DMS53 (cell line): ENCODE results near the gene CHST15.

ENCODE experiments used
- DNase-seq: peaks from one replicate; lab custom pipeline; 2025; lab: John Stamatoyannopoulos, UW

CHST15 gene

GRCh38 chr10:124082555-124082954 is 10.8 kb downstream of the CHST15 start:
- DNase-seq: no peak

DNA sequence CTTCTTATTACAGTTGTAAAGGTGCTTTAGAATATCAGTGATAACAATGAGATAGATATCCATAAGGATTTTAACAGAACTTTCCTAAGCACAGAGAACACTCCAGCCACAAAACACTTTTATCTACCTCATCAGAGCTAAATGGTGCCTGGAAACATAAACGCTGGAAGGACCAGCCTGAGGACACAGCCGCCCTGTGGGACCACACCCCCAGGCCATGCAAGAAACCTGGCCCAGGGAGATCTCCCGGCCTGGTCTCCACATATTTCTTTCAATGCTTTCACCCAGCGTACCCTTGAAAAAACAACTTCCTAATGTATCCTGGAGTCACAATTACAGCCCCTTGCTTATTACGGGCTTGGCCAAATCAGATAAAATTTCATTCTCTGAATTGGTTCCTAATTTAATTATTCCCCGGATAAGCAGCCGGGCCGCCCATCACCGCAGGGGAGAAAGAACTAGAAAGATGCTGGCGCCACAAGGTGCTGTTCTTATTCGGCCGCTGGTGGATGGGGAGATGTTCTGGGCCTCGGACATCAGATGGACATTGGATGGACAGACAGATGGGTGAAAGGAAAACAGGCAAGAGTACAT is 11.8 kb downstream of the CHST15 start:
- no peak for DNase-seq

DNA sequence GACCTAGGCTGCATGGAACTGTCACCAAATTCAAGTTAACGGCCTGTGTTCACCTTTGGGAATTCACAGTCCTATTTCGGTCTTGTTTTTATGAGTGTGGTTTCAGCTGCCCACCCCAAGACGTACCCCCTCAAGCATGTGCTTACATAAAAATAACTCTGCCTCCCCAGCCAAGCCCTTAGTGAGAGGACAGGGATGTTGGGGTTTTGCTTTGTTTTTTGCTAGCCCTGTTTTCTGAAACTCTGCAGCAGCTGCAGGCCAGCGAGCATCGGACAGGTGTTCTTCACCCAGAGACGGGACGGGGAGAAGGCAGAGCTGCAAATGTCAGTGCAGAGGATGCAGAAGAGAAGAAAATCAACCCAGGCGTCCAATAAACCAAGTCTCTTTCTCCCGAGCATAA is 13.5 kb downstream of the CHST15 start:
- no peak for DNase-seq

- no peak for DNase-seq
Observed at GRCh38 chr10:124078714-124079113, 14.7 kb downstream of the CHST15 start.

GRCh38 chr10:124078028-124078427 is 15.4 kb downstream of the CHST15 start:
- DNase-seq: no peak

GRCh38 chr10:124077208-124077993 is 16.0 kb downstream of the CHST15 start:
- no peak for DNase-seq

DNA sequence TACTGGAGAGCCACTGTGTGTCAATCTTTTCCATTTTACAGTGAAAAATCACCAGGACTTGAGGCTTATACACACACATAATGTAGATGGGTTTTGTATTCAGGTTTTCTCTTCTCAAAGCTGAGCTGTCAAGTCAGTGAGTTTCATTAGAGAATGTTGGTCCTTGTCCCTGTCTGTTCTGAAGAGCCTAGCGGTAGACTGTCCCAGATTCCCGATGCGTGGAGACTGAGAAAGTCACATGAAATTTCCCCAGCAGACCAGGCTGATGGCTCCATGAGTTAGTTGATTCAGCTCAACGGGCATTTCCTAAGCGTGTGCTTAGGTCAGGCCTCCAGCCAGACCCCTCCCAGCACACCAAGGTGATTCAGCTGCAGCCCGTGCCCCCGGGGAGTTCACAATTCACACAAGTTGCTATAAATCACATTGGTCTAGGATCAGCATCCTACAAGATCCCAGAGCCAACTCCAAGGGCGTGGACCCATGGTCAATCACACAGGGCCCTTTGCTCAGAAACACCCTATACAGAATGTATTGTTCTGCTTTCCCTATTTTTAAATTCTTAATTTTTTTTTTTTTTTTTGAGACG is 17.2 kb downstream of the CHST15 start:
- no peak for DNase-seq

- DNase-seq: no peak
Observed at GRCh38 chr10:124075231-124075955, 18.0 kb downstream of the CHST15 start.

DNA sequence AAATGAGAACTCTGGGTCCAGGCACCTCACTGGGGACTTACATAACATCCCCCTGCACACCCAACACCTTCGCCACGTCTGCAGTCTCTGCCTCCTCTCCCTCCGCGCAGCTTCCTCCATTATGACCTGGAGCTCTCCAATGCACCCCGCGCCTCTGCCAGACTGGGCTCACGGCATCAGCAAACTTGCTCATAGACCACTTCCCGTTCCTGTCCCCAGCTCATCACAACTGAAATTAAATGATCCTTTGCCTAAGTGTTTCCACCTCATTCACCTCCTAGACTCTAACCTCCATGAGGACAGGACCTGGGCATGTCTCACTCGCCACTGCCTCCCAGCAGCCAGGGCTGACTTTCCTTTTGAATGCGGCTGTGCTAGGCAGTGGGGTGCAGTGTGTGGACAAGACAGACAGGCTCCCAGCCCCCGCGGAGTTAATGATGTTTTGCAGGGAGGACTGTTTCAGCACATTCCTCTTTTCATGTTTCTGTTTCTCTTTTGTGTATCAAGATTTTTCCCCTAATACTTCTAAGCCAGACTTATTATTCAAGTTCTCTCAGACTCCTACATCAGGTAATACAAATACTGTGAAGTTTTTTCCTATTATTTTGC is 18.8 kb downstream of the CHST15 start:
- DNase-seq: no peak

GRCh38 chr10:124073978-124074377 is 19.4 kb downstream of the CHST15 start:
- no peak for DNase-seq

GRCh38 chr10:124072541-124072940 is 20.9 kb downstream of the CHST15 start:
- DNase-seq: no peak

DNA sequence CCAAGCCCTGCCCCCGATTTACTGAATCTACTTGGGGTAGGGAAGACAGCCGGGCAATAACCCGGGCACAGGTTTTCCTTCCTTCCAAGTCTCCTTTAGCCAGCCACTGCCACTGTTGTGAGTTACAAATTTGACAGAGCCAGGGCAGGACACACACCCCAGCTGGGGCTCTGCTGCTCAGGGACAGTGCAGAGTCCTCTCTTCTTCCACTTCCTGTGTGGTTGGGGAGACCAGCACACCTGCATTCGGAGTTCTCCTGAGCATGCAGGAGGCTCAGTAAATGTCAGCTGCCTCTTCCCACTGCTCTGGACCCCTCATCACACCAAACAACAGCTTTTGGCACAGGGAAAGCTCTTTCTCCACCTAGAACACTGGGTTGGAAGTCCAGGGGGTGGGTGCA is 21.3 kb downstream of the CHST15 start:
- DNase-seq: no peak

GRCh38 chr10:124071141-124071540 is 22.3 kb downstream of the CHST15 start:
- DNase-seq: no peak

DNA sequence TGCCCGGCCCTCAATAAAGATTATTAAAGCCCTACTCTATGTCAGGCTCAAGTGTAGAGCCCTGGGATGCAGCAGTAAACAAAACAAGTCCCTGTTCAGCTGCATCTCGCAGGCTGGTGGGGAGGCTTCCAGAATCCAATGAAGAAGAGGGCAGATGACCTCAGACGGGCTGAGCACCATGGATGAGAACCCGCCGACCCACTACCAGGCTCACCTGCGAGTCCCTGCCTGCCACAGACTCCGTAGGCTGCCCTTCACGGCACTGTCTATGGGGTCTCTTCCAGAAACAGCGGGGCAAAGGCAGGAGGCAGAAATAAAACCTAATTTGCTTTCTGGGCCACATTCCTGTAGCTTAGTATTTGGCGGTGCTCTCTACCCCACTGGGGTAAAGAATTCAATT is 22.7 kb downstream of the CHST15 start:
- no peak for DNase-seq

DNA sequence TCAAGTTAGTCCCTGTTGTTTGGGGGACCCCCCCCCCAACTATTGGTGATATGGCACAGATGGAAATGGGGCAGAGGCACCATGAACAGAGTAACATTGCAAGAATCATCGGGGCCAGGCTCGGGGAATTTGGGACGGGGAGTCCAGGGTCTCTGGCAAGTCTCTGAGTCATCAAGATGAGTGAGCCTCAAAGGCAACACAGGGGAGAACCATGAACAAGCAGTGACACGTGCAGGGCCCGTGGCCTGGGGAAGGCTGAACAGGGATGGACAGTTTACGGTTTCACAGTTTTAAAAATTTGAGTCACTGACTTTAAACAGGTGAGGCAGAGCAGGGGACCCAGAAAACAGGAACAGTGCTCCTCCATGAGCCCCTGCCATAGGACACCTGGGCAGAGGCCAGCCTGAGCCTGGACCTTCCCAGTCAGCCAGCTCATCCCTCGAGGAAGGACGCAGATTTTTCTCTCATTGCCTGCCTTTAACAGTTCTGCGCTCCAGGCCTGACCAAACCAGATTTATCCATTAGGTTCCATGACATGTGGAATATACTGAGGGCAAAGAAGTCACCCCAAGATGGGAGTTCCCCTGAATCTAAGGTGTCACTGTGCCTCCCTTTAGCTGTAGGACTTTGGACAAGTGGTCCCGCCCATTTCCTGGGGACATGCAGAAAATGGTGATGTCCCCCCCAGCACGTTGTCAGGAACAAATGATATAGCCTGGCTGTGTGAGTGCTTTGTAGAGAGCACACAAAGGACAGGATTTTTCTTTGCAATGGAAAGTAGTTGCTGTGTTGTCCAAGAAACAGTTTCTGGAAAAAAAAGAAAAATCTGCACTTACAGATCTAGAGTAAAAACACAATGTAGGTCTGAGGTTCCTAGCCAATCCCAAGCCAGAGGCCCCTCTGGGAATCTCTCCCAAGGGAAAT is 23.8 kb downstream of the CHST15 start:
- no peak for DNase-seq

DNA sequence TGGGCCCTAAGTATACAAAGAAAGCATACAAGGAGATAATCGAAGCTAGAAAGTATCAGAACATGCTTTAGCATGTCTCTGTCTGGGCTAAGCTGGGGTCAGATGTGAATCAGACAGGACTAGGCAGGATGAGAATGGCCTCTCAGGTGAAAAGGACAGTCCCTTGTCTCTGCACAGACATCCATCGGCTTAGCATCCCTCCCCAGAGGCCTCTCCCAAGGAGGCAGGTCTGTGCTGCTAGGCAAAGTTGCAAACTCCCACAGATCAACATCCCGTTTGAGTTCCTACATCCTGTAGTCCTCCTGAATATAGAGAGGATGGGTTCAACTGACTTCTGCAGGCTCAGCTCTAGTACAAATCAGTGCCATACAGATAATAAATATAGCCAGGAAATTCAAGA is 24.5 kb downstream of the CHST15 start:
- no peak for DNase-seq

- no peak for DNase-seq
Observed at GRCh38 chr10:124067825-124068400, 25.5 kb downstream of the CHST15 start.

- DNase-seq: no peak
Observed at GRCh38 chr10:124066781-124067714, 26.4 kb downstream of the CHST15 start.

DNA sequence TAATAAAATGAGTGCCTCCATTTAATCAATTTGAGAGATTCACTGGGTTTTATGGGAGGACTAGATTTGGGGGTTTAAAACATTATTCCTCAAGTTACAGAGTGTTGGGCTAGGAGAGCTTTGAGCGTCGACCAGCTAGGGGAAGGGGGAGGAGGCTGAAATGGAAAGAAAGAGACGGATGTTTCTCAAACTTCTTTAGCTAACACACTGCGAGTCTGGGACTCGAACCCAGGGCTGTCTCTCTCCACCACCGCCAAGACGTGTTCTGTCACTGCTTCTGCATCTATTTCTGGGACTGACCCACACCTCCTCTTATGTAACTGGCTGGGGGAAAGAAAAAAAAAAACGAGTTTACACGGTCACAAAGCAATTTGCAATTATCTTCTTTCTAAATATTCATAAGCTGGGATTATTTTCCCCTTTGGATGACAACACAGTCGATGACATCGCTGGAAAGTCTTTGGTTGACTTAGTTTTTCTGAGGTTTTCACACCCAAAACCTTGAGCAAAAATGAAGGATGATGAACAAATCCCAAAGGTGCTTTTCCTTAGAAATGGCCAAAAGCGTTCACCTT is 27.2 kb downstream of the CHST15 start:
- no peak for DNase-seq
